ENCODE results near the gene ADGRE2.

DNA sequence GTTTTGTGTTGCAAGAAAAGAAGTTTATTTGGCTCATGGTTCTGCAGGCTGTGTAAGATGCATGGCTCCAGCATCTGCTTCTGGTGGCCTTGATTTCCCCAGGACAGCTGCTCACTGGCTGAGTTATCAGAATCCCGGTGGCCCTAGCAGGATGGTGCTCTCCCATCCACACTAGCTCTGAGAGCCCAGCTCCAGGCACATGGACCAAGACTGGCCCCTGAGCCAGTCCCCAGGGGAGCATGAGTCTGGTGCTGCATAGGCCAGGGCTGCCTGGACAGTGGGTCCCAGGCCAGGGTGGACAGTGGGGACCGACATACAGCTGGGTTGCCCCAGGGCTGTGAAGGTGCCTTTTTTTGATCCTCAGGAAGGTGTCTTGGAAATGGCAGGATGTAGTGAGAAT, 10.4 kb downstream of the ADGRE2 start:
- TF ChIP-seq, protein P1, sequence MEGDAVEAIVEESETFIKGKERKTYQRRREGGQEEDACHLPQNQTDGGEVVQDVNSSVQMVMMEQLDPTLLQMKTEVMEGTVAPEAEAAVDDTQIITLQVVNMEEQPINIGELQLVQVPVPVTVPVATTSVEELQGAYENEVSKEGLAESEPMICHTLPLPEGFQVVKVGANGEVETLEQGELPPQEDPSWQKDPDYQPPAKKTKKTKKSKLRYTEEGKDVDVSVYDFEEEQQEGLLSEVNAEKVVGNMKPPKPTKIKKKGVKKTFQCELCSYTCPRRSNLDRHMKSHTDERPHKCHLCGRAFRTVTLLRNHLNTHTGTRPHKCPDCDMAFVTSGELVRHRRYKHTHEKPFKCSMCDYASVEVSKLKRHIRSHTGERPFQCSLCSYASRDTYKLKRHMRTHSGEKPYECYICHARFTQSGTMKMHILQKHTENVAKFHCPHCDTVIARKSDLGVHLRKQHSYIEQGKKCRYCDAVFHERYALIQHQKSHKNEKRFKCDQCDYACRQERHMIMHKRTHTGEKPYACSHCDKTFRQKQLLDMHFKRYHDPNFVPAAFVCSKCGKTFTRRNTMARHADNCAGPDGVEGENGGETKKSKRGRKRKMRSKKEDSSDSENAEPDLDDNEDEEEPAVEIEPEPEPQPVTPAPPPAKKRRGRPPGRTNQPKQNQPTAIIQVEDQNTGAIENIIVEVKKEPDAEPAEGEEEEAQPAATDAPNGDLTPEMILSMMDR (IDR thresholded peaks at IDR 0.05) = no peak
- TF ChIP-seq POLR2A (IDR thresholded peaks at IDR 0.05) = no peak
- no peak for TF ChIP-seq EP300 (IDR thresholded peaks at IDR 0.05)

All from suprapubic skin (tissue), 3 donors.